Type B pancreatic cell (in vitro differentiated cells): ENCODE data around the gene ZBTB11. TPM values are rescaled to one million over a fixed set of nuclear protein-coding genes. Genes with fewer than 3 reads are reported as not detected.
A peak's percentile ranks its signal among the peaks of the same experiment; 100 is the strongest.
"Not testable (repeated sequence)": the region's sequence is repeated elsewhere in the genome, so short reads cannot be mapped to it uniquely, and the experiment has no call there.

Experiments used
- DNase-seq: peaks from one replicate; pipeline ENCODE4 v3.0.0; 2021; ENCODE audit warnings: mixed read lengths; ENCODE audit not compliant: unreplicated experiment; ENCODE audit errors: extremely low spot score
- H3K27ac Mint-ChIP-seq: 2 replicates; pipeline ENCODE4 v1.8.0; 2021; ENCODE audit warnings: mild to moderate bottlenecking, mixed read lengths
- H3K27me3 Mint-ChIP-seq: 2 replicates; pipeline ENCODE4 v1.8.0; 2021; ENCODE audit warnings: mixed read lengths
- H3K36me3 Mint-ChIP-seq: 2 replicates; pipeline ENCODE4 v1.8.0; 2021; ENCODE audit warnings: mixed read lengths
- H3K4me1 Mint-ChIP-seq: one replicate; pipeline ENCODE4 v1.8.0; 2021; ENCODE audit warnings: mixed read lengths; ENCODE audit not compliant: unreplicated experiment
- H3K4me3 Mint-ChIP-seq: 2 replicates; pipeline ENCODE4 v1.8.0; 2021; ENCODE audit warnings: mild to moderate bottlenecking, mixed read lengths
- H3K9me3 Mint-ChIP-seq: 2 replicates; pipeline ENCODE4 v1.8.0; 2021; ENCODE audit warnings: mixed read lengths
- CTCF ChIP-seq: fragments of 200-600 bp; sonication (generic); conservative IDR thresholded peaks from 2 replicates; pipeline ENCODE4 v1.5.0; 2021; ENCODE audit warnings: antibody characterized with exemption, mild to moderate bottlenecking
- total RNA-seq: library from RNA; stranded (reverse); gene quantifications from 2 replicates; pipeline ENCODE4 v1.2.1, GENCODE V29; 2021; ENCODE audit warnings: low replicate concordance

ZBTB11 gene
- total RNA-seq, 1 donor from 2014 or later, result 18.4 TPM

GRCh38 chr3:101635954-101636798 is 40.8 kb downstream of the ZBTB11 start:
- Mint-ChIP-seq H3K27ac (no peak overlapping the region), H3K4me1 (no peaks in the 10 kb centered on the region), H3K36me3 (no peaks in the 10 kb centered on the region), H3K9me3 (no peaks in the 10 kb centered on the region), H3K27me3 (peaks cover 14% of the 10 kb centered on the region), H3K4me3 (no peak overlapping the region)
- DNase-seq, result no peak
- TF ChIP-seq CTCF, result peak; percentile 78

- TF ChIP-seq CTCF, result no peak
These were observed 41.6 kb downstream of the ZBTB11 start for GRCh38 chr3:101635345-101635744.

GRCh38 chr3:101634591-101635196 is 42.2 kb downstream of the ZBTB11 start:
- DNase-seq, result no peak
- peaks cover 14% of the 10 kb centered on the region for H3K27me3 Mint-ChIP-seq
- H3K4me1 Mint-ChIP-seq, result no peaks in the 10 kb centered on the region
- H3K36me3 Mint-ChIP-seq, result no peaks in the 10 kb centered on the region
- no peaks in the 10 kb centered on the region for H3K9me3 Mint-ChIP-seq
- no peak overlapping the region for H3K4me3 Mint-ChIP-seq
- TF ChIP-seq CTCF, result no peak
- H3K27ac Mint-ChIP-seq, result no peak overlapping the region

More at GRCh38 chr3:101635345-101635744, 41.6 kb downstream of the ZBTB11 start:
- no peak overlapping the region for H3K27ac Mint-ChIP-seq
- H3K27me3 Mint-ChIP-seq, result peaks cover 14% of the 10 kb centered on the region
- H3K4me3 Mint-ChIP-seq, result no peak overlapping the region
- no peaks in the 10 kb centered on the region for H3K36me3 Mint-ChIP-seq
- H3K9me3 Mint-ChIP-seq, result no peaks in the 10 kb centered on the region
- H3K4me1 Mint-ChIP-seq, result no peaks in the 10 kb centered on the region
- DNase-seq, result no peak

GRCh38 chr3:101633186-101633585 is 43.7 kb downstream of the ZBTB11 start:
- no peak for TF ChIP-seq CTCF
- H3K9me3 Mint-ChIP-seq, result no peaks in the 10 kb centered on the region
- peaks cover 14% of the 10 kb centered on the region for H3K27me3 Mint-ChIP-seq
- no peak for DNase-seq
- no peak overlapping the region for H3K27ac Mint-ChIP-seq
- H3K4me3 Mint-ChIP-seq, result no peak overlapping the region
- no peaks in the 10 kb centered on the region for H3K36me3 Mint-ChIP-seq
- H3K4me1 Mint-ChIP-seq, result no peaks in the 10 kb centered on the region

GRCh38 chr3:101632586-101632985 is 44.3 kb downstream of the ZBTB11 start:
- Mint-ChIP-seq H3K27ac (no peak overlapping the region), H3K27me3 (peaks cover 14% of the 10 kb centered on the region), H3K4me1 (no peaks in the 10 kb centered on the region), H3K9me3 (no peaks in the 10 kb centered on the region), H3K36me3 (no peaks in the 10 kb centered on the region), H3K4me3 (no peak overlapping the region)
- no peak for TF ChIP-seq CTCF
- DNase-seq, result no peak

GRCh38 chr3:101631959-101632358 is 45.0 kb downstream of the ZBTB11 start:
- not testable (repeated sequence) for H3K9me3 Mint-ChIP-seq, H3K4me1 Mint-ChIP-seq, DNase-seq, H3K27ac Mint-ChIP-seq, H3K36me3 Mint-ChIP-seq, H3K4me3 Mint-ChIP-seq
- H3K27me3 Mint-ChIP-seq, result peaks cover 14% of the 10 kb centered on the region
